HCT116 (cell line): ENCODE results near the gene DNAJB1. TPM values are rescaled to one million over a fixed set of nuclear protein-coding genes. Genes with fewer than 3 reads are reported as not detected.
A peak's percentile ranks its signal among the peaks of the same experiment; 100 is the strongest.

Experiments
- ATAC-seq: fragments of 200-7000 bp; cut with Tn5 transposase; 2 replicates; pipeline ENCODE4 v1.9.1; 2020; ENCODE audit warnings: mild to moderate bottlenecking, moderate library complexity
- BruUV-seq: library from RNA; stranded (reverse); fragments of 400-500 nt; replicated peaks from 2 replicates; lab custom pipeline; 2021; lab: Mats Ljungman, UMichigan
- CTCF ChIA-PET: fragments of 300-600 bp; sonication (Branson Sonifier 250); formaldehyde crosslinking; loops from one replicate; lab custom pipeline; 2021; ENCODE audit warnings: antibody characterized with exemption; lab: Charles Lee
- POLR2A ChIA-PET: fragments of 300-600, 350-600 bp; sonication (Branson Sonifier 250); formaldehyde crosslinking; loops from one replicate; lab custom pipeline; 2021; ENCODE audit warnings: antibody characterized with exemption; lab: Charles Lee
- RAD21 ChIA-PET, 2 experiments: fragments of 300-600 bp; sonication (Branson Sonifier 250); formaldehyde crosslinking; loops; one replicate each; lab custom pipeline; 2023; ENCODE audit warnings: low total read pairs in 2 of 2; ENCODE audit not compliant: uncharacterized antibody in 2 of 2, unreplicated experiment in 2 of 2, low non-redundant PET in 1 of 2; lab: Charles Lee
- DNase-seq: peaks from one replicate; pipeline ENCODE4 v3.0.0-alpha.2; 2010; ENCODE audit warnings: low read depth, low spot score
- H2AFZ ChIP-seq: fragments of 200-600 bp; shearing (Covaris generic), sonication (generic); 2 replicates; pipeline ENCODE4 v1.6.1; 2017; ENCODE audit warnings: low read depth, mixed run types, mixed read lengths, antibody characterized with exemption, low read length; ENCODE audit not compliant: poor library complexity, severe bottlenecking
- H3K27ac ChIP-seq: 2 replicates; pipeline ENCODE4 v1.5.1; 2012; ENCODE audit warnings: low read depth, low read length
- H3K27me3 ChIP-seq: fragments of 200-600 bp; sonication (generic); 2 replicates; pipeline ENCODE4 v1.6.1; 2016; ENCODE audit warnings: mixed run types, low read length, mixed read lengths; ENCODE audit not compliant: insufficient read depth
- H3K36me3 ChIP-seq, 2 experiments: fragments of 200-500 bp in 1 of 2; fragments of 200-600 bp in 1 of 2; sonication (Bioruptor generic) in 1 of 2; sonication (generic) in 1 of 2; 2 replicates each; pipeline versions ENCODE4 v1.5.1 to v1.6.1; 2014 to 2016; ENCODE audit warnings: low read length in 2 of 2, inconsistent platforms in 1 of 2, mixed read lengths in 1 of 2, mixed run types in 1 of 2; ENCODE audit not compliant: insufficient read depth in 2 of 2, control insufficient read depth in 1 of 2
- H3K4me1 ChIP-seq, 2 experiments: fragments of 200-600 bp in 1 of 2; sonication (generic) in 1 of 2; 2 replicates each; pipeline versions ENCODE4 v1.5.1 to v1.6.1; 2012 to 2017; ENCODE audit warnings: low read length in 2 of 2, inconsistent platforms in 1 of 2, mild to moderate bottlenecking in 1 of 2, mixed read lengths in 1 of 2, mixed run types in 1 of 2, moderate library complexity in 1 of 2; ENCODE audit not compliant: insufficient read depth in 2 of 2, control insufficient read depth in 1 of 2
- H3K4me2 ChIP-seq: fragments of 200-600 bp; sonication (generic); 2 replicates; pipeline ENCODE4 v1.6.1; 2017; ENCODE audit warnings: mixed run types, low read length, mixed read lengths
- H3K4me3 ChIP-seq, 2 experiments: fragments of 200-600 bp in 1 of 2; sonication (generic) in 1 of 2; replicated peaks in 1 of 2; 2 replicates each; pipeline ENCODE4 v1.5.1; 2011 to 2016; ENCODE audit warnings: low read length in 2 of 2, control low read depth in 1 of 2, low read depth in 1 of 2, mild to moderate bottlenecking in 1 of 2, mixed read lengths in 1 of 2, mixed run types in 1 of 2
- H3K79me2 ChIP-seq: fragments of 200-600 bp; sonication (generic); 2 replicates; pipeline ENCODE4 v1.6.1; 2017; ENCODE audit warnings: mild to moderate bottlenecking, mixed run types, low read length, moderate library complexity, mixed read lengths; ENCODE audit not compliant: insufficient read depth
- H3K9ac ChIP-seq: fragments of 200-600 bp; sonication (generic); 2 replicates; pipeline ENCODE4 v1.6.1; 2016; ENCODE audit warnings: low read length, mixed read lengths
- H3K9me2 ChIP-seq: fragments of 200-600 bp; sonication (generic), shearing (Covaris generic); 2 replicates; pipeline ENCODE4 v1.6.1; 2017; ENCODE audit warnings: mixed run types, mild to moderate bottlenecking, moderate library complexity; ENCODE audit not compliant: insufficient read depth
- H3K9me3 ChIP-seq, 2 experiments: fragments of 200-500 bp in 1 of 2; fragments of 200-600 bp in 1 of 2; sonication (Bioruptor generic) in 1 of 2; sonication (generic) in 1 of 2; 2 replicates each; pipeline ENCODE4 v1.6.1; 2014 to 2017; ENCODE audit warnings: low read length in 2 of 2, mixed read lengths in 2 of 2, inconsistent platforms in 1 of 2, low read depth in 1 of 2, mild to moderate bottlenecking in 1 of 2, mixed run types in 1 of 2, moderate library complexity in 1 of 2; ENCODE audit not compliant: control insufficient read depth in 1 of 2, insufficient read depth in 1 of 2
- H4K20me1 ChIP-seq: fragments of 200-600 bp; sonication (generic), shearing (Covaris generic); 2 replicates; pipeline ENCODE4 v1.6.1; 2017; ENCODE audit warnings: mixed run types, mild to moderate bottlenecking, moderate library complexity; ENCODE audit not compliant: insufficient read depth
- CEBPB ChIP-seq: IDR thresholded peaks from 2 replicates; pipeline ENCODE4 v1.6.1; 2012; ENCODE audit warnings: low read depth
- EGR1 ChIP-seq: IDR thresholded peaks from 2 replicates; pipeline ENCODE4 v1.6.1; 2012; ENCODE audit warnings: low read depth
- EZH2 ChIP-seq: fragments of 200-600 bp; sonication (generic); IDR thresholded peaks from 2 replicates; pipeline ENCODE4 v1.6.1; 2017; ENCODE audit warnings: antibody characterized with exemption, mixed run types
- EZH2phosphoT487 ChIP-seq: fragments of 200-600 bp; IDR thresholded peaks from 2 replicates; pipeline ENCODE4 v1.6.1; 2018; ENCODE audit warnings: antibody characterized with exemption, borderline replicate concordance
- FOSL1 ChIP-seq: IDR thresholded peaks from 2 replicates; pipeline ENCODE4 v1.6.1; 2012; ENCODE audit warnings: low read depth
- JUND ChIP-seq: IDR thresholded peaks from 2 replicates; pipeline ENCODE4 v1.6.1; 2012
- RAD21 ChIP-seq: IDR thresholded peaks from 2 replicates; pipeline ENCODE4 v1.6.1; 2012; ENCODE audit warnings: low read depth, mild to moderate bottlenecking
- SIN3A ChIP-seq: IDR thresholded peaks from 2 replicates; pipeline ENCODE4 v1.6.1; 2012; ENCODE audit warnings: low read depth
- SP1 ChIP-seq: IDR thresholded peaks from 2 replicates; pipeline ENCODE4 v1.6.1; 2012; ENCODE audit warnings: low read depth
- SRF ChIP-seq: IDR thresholded peaks from 2 replicates; pipeline ENCODE4 v1.6.1; 2012; ENCODE audit warnings: low read depth
- TCF7L2 ChIP-seq: IDR thresholded peaks from 2 replicates; pipeline ENCODE4 v1.7.0; 2011; ENCODE audit warnings: borderline replicate concordance, inconsistent platforms; ENCODE audit not compliant: insufficient read depth, insufficient read length; ENCODE audit errors: extremely low read depth
- YY1 ChIP-seq: IDR thresholded peaks from 2 replicates; pipeline ENCODE4 v1.6.1; 2011; ENCODE audit warnings: low read length, low read depth, moderate library complexity, mild to moderate bottlenecking; ENCODE audit not compliant: insufficient replicate concordance; ENCODE audit errors: extremely low read depth
- ZBTB33 ChIP-seq: IDR thresholded peaks from 2 replicates; pipeline ENCODE4 v1.6.1; 2011; ENCODE audit warnings: mild to moderate bottlenecking, low read length, moderate library complexity; ENCODE audit not compliant: insufficient replicate concordance; ENCODE audit errors: extremely low read depth
- ZFX ChIP-seq: fragments of 450-650 bp; IDR thresholded peaks from 2 replicates; pipeline ENCODE4 v1.6.1; 2017
- ZNF274 ChIP-seq: fragments of 200-500 bp; sonication (Bioruptor generic); IDR thresholded peaks from 2 replicates; pipeline ENCODE4 v1.6.1; 2014; ENCODE audit warnings: mild to moderate bottlenecking, low read depth, low read length, inconsistent platforms
- intact Hi-C: fragments of 100-400 bp; cut with micrococcal nuclease; formaldehyde crosslinking; loops from 2 replicates; pipeline ENCODE4 v1.10.0; 2022
- total RNA-seq: library from RNA; stranded (reverse); gene quantifications from one replicate; pipeline ENCODE4 v1.2.1, GENCODE V29; 2021; ENCODE audit not compliant: unreplicated experiment
- TF ChIP-seq, protein P1 (sequence below): IDR thresholded peaks from 2 replicates; pipeline ENCODE4 v1.6.1; 2012

Gene DNAJB1
- total RNA-seq, 1 experiment from 2014 or later, result 175 TPM

DNA sequence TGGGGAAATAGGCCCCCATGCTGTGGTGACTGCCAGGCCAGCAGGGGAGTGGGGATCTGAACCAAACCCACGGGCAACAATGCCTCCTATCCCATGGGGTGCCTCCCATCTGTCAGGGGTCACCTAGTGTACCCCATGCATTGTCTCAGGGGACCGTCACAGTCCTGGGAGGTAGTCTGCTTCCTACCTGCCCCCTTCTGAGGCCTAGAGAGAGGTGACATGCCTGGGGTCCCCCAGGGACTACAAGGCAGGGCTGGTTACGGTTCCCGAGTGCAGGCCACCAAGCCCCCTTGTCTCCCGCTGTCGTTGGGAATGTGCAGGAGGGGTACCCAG lies 42.5 kb upstream of the DNAJB1 start (continued):
- TF ChIP-seq ZBTB33, result no peak
- no peak for TF ChIP-seq SIN3A
- TF ChIP-seq EZH2phosphoT487, result no peak
- TF ChIP-seq ZFX, result no peak
- TF ChIP-seq YY1, result no peak

DNA sequence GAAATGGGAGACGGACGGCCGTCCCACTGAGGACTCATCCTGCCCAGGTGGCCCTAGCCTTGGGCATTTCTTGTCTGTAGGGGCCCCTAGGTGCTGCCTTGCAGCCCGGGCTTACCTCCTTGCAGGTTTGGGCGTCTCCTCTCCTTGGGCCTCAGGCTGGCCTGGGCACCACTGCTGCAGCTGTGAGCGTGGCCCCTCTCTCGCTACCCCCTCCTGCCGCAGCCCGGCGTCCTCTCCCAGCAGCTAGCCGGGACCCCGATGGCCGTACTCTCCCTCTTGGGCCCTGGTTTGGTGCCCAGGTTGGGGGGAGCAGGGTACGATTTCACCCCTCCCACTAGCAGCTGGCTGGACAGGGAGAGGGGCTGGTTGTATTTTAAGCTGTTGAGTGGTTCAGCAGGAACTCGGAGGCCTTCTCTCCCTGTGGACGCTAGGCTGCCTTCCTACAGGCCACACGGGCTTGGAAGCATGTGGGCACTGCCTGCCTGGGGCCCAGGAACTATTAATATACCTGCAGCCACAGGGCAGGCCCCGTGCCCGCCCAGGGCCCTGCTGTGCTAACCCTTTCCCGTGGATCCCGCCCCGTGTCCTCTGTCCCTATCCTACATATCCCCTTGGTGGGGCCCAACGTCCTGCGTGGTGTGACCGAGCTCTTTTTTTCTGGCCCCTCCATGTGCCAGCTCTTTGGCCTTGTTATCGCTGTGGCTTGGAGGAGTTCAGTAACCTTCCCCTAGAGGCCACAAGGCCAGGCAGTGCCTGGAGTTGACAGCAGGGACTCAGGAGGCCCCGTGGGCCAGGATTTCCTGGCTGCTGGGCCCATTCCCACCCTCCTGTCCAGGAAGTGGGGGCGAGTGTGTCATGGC lies 41.9 kb upstream of the DNAJB1 start:
- intact Hi-C loops, result loop anchor here (5.0 kb wide), 1 partner anchor 127 kb away; no protein-coding TSS in a partner anchor
- no peak for DNase-seq
- no TSS peak for BruUV-seq
- TF ChIP-seq JUND, result no peak
- TF ChIP-seq RAD21, result no peak
- TF ChIP-seq, protein P1, sequence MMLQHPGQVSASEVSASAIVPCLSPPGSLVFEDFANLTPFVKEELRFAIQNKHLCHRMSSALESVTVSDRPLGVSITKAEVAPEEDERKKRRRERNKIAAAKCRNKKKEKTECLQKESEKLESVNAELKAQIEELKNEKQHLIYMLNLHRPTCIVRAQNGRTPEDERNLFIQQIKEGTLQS, result no peak
- no peak for TF ChIP-seq CEBPB
- TF ChIP-seq YY1, result no peak
- no peak for TF ChIP-seq EZH2phosphoT487
- no peak for TF ChIP-seq EGR1
- no peak for TF ChIP-seq EZH2
- TF ChIP-seq TCF7L2, result no peak
- TF ChIP-seq FOSL1, result no peak
- TF ChIP-seq SRF, result no peak
- TF ChIP-seq ZNF274, result no peak
- no peak for TF ChIP-seq SP1
- no peak for TF ChIP-seq SIN3A
- TF ChIP-seq, all 23 proteins: peak for 0
- ATAC-seq, result no peak
- H3K4me1 ChIP-seq, result peaks cover 22 to 36% of the 10 kb centered on the region in 2 experiments
- H2AFZ ChIP-seq, result no peak overlapping the region
- H3K36me3 ChIP-seq, result peaks cover 0 to 4% of the 10 kb centered on the region in 2 experiments; a peak in 2 of 4 replicates
- ChIA-PET RAD21 (interaction anchor here in 1 of 2 experiments (0.7 kb wide), 1 partner anchor 13 kb away, joined by 3 read pairs; no protein-coding TSS in a partner anchor), POLR2A (no interaction called here), CTCF (interaction anchor here (1.1 kb wide), 1 partner anchor 12 kb away, joined by 3 read pairs; the partner anchor contains the start of gene NDUFB7)
- H4K20me1 ChIP-seq, result no peaks in the 10 kb centered on the region
- no peak overlapping the region for H3K4me3 ChIP-seq
- H3K9me3 ChIP-seq, result no peaks in the 10 kb centered on the region
- H3K4me2 ChIP-seq, result no peak overlapping the region
- no peak overlapping the region for H3K9ac ChIP-seq
- H3K79me2 ChIP-seq, result peaks cover 76% of the 10 kb centered on the region
- no peaks in the 10 kb centered on the region for H3K9me2 ChIP-seq
- H3K27me3 ChIP-seq, result no peaks in the 10 kb centered on the region
- peak overlapping the region; percentile 14; the same call in 1 of the 2 replicates for H3K27ac ChIP-seq
